Loucy (cell line): ENCODE data around the gene RMND5B.

ENCODE experiments used
- EZH2phosphoT487 ChIP-seq: fragments of 200-600 bp; IDR thresholded peaks from 2 replicates; pipeline ENCODE4 v1.6.1; 2018; ENCODE audit warnings: antibody characterized with exemption, mild to moderate bottlenecking, moderate library complexity, borderline replicate concordance
- TF ChIP-seq, protein P1 (sequence below): fragments of 200-600 bp; sonication (generic); conservative IDR thresholded peaks from 2 replicates; pipeline ENCODE4 v1.5.1; 2014; ENCODE audit warnings: mild to moderate bottlenecking, antibody characterized with exemption, low read length

DNA sequence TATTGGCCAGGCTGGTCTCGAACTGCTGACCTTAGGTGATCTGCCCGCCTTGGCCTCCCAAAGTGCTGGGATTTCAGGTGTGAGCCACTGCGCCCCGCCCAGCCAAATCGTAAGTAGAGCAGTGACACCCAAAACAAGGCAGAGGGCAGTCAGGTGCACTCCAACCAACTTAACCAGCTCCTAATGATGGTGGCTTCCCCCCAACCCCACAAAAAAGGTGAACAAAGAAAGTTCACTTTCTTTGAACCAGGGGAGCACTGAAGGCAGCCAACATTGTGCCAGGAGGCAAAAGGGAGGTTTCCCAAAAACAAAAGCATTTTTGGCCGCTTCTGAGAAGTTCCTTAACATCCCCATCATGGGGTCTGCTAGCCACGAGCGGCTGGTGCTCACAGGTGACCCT lies 46.8 kb downstream of the RMND5B start:
- TF ChIP-seq, protein P1, sequence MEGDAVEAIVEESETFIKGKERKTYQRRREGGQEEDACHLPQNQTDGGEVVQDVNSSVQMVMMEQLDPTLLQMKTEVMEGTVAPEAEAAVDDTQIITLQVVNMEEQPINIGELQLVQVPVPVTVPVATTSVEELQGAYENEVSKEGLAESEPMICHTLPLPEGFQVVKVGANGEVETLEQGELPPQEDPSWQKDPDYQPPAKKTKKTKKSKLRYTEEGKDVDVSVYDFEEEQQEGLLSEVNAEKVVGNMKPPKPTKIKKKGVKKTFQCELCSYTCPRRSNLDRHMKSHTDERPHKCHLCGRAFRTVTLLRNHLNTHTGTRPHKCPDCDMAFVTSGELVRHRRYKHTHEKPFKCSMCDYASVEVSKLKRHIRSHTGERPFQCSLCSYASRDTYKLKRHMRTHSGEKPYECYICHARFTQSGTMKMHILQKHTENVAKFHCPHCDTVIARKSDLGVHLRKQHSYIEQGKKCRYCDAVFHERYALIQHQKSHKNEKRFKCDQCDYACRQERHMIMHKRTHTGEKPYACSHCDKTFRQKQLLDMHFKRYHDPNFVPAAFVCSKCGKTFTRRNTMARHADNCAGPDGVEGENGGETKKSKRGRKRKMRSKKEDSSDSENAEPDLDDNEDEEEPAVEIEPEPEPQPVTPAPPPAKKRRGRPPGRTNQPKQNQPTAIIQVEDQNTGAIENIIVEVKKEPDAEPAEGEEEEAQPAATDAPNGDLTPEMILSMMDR, result peak; percentile 21; the same call in 1 of the 2 replicates
- no peak for TF ChIP-seq EZH2phosphoT487
